Right hindlimb (tissue), 1 donor: Measurements from ENCODE around the gene ITM2C.
A peak's percentile ranks its signal among the peaks of the same experiment; 100 is the strongest.

Experiments used
- DNase-seq: peaks from one replicate; pipeline ENCODE4 v3.0.0-alpha.2; 2018

ITM2C gene

GRCh38 chr2:230861552-230862255, 3.0 kb upstream of the ITM2C start:
- no peak for DNase-seq

GRCh38 chr2:230862292-230862691, 2.5 kb upstream of the ITM2C start:
- DNase-seq: no peak

GRCh38 chr2:230863031-230863430, 1.7 kb upstream of the ITM2C start:
- DNase-seq: no peak

GRCh38 chr2:230863442-230864121, 1.2 kb upstream of the ITM2C start:
- DNase-seq: no peak

GRCh38 chr2:230864122-230864604, 579 bp upstream of the ITM2C start:
- no peak for DNase-seq

GRCh38 chr2:230865307-230865765, 594 bp downstream of the ITM2C start:
- DNase-seq: peak; percentile 61

GRCh38 chr2:230865766-230866755, 1.3 kb downstream of the ITM2C start:
- DNase-seq: peak; percentile 66

GRCh38 chr2:230866756-230867523, 2.2 kb downstream of the ITM2C start:
- peak; percentile 67 for DNase-seq

- DNase-seq: peak; percentile 50
These were observed 3.6 kb downstream of the ITM2C start for GRCh38 chr2:230868161-230868946.

- DNase-seq: peak; percentile 75
These were observed 4.5 kb downstream of the ITM2C start for GRCh38 chr2:230868947-230869913.

GRCh38 chr2:230869914-230870543, 5.3 kb downstream of the ITM2C start:
- no peak for DNase-seq

- no peak for DNase-seq
These were observed 6.0 kb downstream of the ITM2C start for GRCh38 chr2:230870544-230871360.

- no peak for DNase-seq
These were observed 6.8 kb downstream of the ITM2C start for GRCh38 chr2:230871361-230872150.

- DNase-seq: no peak
These were observed 7.6 kb downstream of the ITM2C start for GRCh38 chr2:230872151-230872967.

GRCh38 chr2:230872968-230873660, 8.4 kb downstream of the ITM2C start:
- no peak for DNase-seq
